HG03460 (cell line): ENCODE data around the gene USP47.

Experiments used
- ATAC-seq: cut with Tn5 transposase; IDR thresholded peaks from one replicate; pipeline ENCODE4 v1.9.1; 2021; ENCODE audit not compliant: unreplicated experiment

The USP47 gene

GRCh38 chr11:11937433-11937832 lies 95.7 kb downstream of the USP47 start:
- no peak for ATAC-seq

DNA sequence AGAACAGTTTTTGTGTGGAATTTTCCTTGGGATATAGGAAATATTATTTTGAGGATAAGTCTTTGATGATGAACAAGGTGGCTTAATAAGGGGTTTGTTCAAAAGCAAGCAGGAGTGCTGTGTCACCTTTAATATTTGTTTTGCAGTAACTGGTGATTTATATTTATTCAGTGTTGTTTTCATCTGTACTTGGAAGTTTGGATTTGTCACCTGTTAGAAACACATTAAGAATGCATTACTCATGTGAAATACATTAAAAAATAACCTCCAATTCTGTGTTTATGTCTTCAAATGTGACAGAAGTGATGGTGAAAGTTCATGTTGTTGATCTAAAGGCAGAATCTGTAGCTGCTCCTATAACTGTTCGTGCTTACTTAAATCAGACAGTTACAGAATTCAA lies 96.2 kb downstream of the USP47 start:
- no peak for ATAC-seq

DNA sequence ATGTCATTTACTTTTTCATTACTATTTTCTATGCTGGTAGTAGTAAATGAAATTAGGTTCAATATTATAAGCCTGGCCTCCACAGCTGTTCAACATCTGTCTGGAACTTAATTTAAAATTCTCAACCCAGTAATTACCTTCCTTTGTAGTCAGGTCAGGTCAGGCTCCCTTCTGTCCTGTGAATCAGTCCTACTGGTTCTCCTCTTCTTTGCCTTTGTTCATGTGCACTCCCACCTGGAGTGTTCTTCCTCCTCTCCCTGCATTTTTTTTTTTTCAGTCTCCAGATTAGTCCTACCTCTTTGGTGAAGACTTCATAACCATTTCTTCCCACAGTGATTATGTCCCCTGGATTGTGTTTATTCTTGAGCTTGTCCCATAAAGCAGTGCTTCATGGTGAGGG lies 98.8 kb downstream of the USP47 start:
- no peak for ATAC-seq

GRCh38 chr11:11942668-11943067 lies 100.9 kb downstream of the USP47 start:
- no peak for ATAC-seq

GRCh38 chr11:11944444-11944843 lies 102.7 kb downstream of the USP47 start:
- ATAC-seq = no peak

DNA sequence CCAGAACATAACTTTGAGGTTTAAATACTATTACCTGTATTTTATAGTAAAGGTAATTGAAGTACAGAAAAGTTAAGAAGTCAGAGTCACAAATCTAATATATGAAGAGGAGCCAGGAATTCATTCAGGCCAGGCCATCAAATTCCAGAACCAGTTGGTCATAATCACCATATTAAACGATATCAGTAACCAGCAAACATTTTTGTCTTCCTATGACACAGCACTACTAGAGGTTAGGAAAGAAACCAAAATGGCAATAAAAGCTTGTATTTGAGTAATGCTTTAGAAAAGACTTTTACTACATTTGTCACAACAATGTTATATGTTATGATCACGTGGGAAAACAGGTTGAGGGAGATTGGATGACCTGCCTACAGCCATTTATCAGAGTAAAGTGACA lies 104.4 kb downstream of the USP47 start:
- no peak for ATAC-seq

DNA sequence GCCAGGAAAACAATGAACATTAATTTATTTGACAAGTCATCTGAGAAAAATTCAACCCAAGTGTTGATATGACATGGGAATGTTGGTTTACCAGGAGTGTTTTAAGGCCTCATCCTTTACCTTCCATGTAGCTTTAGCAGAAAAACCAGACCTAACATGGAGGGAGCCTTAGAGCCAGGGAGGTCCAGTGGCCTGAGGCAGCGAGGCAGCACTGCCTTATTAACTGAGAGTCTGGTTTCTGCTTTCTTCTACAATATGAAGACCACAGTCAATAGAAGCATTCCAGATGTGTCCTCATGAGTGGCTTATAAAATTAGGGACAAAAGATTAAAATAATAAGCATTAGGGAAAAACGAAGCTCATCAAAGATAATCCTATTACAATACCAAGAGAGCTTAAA lies 105.1 kb downstream of the USP47 start:
- no peak for ATAC-seq

DNA sequence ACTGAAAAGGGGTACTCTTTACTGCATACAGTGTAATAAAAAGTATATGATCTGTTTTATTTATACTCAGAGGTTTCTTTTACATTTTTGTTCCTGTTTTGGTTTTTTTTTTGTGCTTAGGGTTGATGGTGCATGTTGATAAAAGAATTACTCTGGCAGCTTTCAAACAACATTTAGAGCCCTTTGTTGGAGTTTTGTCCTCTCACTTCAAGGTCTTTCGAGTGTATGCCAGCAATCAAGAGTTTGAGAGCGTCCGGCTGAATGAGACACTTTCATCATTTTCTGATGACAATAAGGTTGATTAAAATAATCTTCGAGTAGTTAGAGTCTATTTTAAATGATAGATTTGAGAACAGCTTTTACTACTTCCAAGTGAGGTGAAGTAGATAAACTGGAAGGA lies 106.1 kb downstream of the USP47 start:
- ATAC-seq = no peak

DNA sequence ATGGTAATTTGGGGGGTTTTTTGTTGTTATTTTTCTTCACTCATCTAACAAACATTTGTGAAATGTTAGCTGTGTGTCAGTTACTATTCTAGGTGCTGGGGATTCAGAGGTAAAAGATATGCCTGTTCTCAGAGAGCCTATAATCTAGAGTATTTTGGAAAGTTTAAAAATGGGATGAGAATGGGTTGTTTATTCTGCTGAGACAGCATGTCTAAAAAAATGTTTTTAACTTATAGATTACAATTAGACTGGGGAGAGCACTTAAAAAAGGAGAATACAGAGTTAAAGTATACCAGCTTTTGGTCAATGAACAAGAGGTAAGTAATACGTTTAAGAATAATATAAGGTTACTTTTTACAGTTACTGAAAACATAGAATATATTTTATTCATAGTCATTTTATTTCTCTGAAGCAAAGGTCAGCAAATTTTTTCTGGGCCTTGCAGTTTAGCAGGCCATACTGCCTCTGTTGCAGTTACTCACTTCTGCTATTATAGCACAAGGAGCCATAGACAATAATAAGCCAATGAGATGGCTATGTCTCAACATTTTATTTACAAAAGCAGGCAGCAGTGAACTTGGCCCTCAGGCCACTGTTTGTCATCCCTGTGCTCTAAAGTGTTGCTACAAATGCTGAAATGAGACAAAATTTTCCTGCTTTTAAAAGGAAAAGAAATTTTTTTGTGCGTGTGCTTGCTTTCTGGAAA lies 106.6 kb downstream of the USP47 start:
- no peak for ATAC-seq

DNA sequence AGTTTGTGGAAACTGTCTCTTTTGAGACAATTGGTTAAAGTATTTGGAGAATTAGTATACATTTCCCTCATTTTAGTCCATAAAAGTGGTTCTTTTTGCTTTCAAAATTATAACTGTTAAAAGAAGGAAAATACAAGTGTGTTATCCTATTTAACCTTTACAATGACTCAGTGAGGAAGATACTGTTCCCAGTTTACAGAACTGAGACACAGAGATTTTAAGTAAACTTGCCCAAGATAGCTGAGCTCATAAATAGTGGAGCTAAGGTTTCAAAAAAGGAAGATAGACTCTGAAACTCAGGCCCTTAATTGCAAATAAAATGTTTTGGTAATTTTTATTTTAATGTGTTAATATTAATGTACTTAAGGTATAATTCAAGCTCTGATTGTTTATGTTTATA lies 107.7 kb downstream of the USP47 start:
- no peak for ATAC-seq

GRCh38 chr11:11952036-11952435 lies 110.3 kb downstream of the USP47 start:
- no peak for ATAC-seq

DNA sequence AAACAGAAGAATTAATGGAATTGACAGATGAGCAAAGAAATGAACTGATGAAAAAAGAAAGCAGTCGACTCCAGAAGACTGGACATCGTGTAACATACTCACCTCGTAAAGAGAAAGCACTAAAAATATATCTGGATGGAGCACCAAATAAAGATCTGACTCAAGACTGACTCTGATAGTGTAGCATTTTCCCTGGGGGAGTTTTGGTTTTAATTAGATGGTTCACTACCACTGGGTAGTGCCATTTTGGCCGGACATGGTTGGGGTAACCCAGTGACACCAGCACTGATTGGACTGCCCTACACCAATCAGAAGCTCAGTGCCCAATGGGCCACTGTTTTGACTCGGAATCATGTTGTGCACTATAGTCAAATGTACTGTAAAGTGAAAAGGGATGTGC lies 114.2 kb downstream of the USP47 start:
- ATAC-seq = no peak

- ATAC-seq = no peak
Observed at GRCh38 chr11:11958403-11959231, 116.8 kb downstream of the USP47 start.

GRCh38 chr11:11959601-11960000 lies 117.8 kb downstream of the USP47 start:
- no peak for ATAC-seq

DNA sequence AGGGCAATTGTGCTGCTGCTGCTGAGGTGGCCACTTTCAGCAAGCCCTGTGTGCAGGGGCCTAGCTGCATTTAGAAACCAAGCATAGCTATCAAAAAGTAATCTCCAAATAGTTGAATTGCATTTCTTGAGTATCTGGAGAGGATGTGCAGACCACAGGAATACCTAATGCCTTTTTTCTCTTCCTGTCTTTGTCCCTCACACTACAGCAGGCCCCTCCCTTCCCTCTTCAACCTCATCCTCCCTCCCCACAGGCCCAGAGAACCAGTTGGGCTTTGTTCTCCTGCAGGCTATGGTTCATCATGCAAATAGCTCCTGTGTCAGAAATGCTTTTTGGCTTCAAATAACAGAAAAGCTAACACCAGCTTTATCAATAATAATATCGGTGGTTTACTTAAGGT lies 118.9 kb downstream of the USP47 start:
- no peak for ATAC-seq

GRCh38 chr11:11961399-11962028 lies 119.7 kb downstream of the USP47 start:
- no peak for ATAC-seq

DNA sequence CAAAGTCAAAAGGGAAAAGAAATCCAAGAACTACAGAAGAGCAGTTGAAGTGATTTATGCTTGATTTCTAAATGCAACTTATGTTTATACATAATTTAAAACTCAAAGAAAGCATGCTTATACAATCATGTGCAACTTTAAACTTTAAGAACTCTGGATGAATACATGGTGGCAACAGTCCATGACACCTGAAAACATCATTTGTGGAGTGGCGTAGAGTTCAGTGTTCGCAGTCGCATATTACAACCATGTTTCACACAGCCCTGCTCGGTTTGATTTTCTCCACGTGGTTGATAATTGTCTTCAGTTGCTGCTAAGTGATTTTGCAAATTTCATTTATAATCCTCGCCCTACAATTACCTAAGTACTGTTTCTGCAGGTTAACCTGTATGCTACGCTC lies 121.3 kb downstream of the USP47 start:
- no peak for ATAC-seq

DNA sequence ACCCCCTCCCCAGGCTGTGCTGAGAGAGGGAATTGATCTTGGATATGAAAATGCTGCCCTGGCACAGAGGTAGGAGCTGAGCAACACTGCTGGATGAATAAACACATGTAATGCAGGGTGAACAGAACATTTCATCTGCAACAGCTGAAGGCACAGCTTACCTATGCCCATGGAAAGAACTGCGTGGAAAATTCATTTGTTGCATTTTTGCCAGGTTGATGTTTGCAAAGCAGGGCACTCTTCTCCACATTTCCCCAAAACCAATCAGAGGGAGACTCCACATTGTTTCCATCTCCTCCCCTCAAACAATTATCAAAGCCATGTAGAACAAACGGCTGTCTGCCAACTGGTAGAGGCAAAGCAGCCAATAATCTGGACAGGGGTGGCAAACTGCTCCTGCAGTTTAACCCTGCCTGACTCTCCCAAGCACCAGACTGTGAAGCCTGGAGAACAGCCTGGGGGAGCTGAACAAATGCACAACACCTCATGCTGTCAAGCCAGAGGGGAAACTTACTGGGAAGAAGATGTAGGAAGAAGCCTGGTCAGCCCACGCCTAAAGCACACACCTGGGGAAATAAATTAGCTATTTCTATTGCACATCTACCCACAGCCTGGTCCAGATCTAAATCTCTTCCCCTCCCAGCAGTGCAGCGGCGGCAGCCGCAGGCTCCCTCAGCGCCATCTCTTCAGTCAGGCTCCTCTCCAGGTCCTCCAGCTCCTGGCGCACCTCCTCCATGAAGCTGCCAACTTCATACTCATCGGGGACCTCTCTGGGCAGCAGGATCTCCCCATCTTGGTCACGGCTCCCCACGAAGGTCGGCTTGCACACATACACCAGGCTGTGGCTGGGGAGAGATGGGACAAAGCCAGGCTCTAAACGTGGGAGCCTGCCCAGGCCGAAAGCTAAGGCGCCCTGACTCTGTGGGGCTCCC lies 122.3 kb downstream of the USP47 start:
- ATAC-seq = no peak

- ATAC-seq = no peak
Observed at GRCh38 chr11:11964774-11965150, 123.0 kb downstream of the USP47 start.

- ATAC-seq = no peak
Observed at GRCh38 chr11:11965192-11965591, 123.4 kb downstream of the USP47 start.
